GM12892 (cell line): ENCODE data around the gene LDLRAD4.

Experiments
- POLR2A ChIP-seq: IDR thresholded peaks from 2 replicates; pipeline ENCODE4 v1.6.1; 2011; ENCODE audit warnings: low read depth, low read length, control low read depth
- POLR2AphosphoS5 ChIP-seq: IDR thresholded peaks from 2 replicates; pipeline ENCODE4 v1.6.1; 2011; ENCODE audit warnings: low read depth, low read length, control low read depth
- TAF1 ChIP-seq: IDR thresholded peaks from 2 replicates; pipeline ENCODE4 v1.6.1; 2011; ENCODE audit warnings: low read depth, mild to moderate bottlenecking, control low read depth, low read length, borderline replicate concordance

DNA sequence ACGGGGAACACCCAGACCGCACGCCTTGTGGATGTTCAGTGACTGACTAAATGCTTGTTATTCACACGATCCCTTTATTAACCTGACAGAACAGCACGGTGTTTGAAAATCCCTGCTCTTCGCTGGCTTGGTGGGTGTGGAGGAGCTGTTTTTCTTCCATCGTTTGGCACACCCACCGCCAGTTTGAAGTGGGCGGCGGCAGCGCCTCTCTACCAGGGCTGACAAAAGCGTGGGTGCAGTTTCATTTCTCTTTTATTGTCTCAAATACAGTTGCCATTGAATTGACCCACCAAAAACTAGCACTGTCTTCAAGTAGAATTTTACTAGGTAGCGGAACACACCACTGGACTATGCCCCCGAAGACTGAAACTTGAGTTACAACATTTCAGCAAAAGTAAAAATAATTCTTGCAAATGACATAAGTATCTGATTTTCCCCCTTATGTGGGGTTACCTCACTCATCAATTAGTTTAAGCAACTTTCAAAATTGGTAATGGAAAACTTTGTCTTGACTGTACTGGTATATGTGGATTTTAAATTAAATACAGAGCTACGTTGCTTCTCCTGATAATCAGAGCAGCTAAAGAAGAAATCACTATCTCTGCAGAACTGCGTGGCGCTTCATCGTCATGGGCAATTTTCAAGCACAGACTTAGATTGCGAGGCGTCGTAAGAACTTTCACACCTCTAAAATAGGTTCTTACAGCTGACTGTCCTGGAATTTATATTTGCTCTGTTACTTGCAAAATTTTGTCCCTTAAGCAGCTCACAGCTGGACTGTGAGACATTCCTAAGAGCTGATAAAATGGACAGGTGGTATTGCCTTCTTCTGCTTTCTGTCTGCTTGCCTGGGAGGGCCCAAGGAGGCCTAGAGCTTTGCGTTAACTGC is 60.9 kb downstream of the LDLRAD4 start:
- TF ChIP-seq POLR2AphosphoS5, result no peak
- TF ChIP-seq POLR2A, result no peak
- no peak for TF ChIP-seq TAF1
